Prostate gland (tissue), 2 donors: ENCODE measurements around the gene ACSM3.

ENCODE experiments used
- CTCF ChIP-seq, 4 experiments: fragments of 200-600 bp in 2 of 4; fragments of 450-650 bp in 2 of 4; sonication (generic) in 2 of 4; IDR thresholded peaks; 1 replicate in 3 of 4; 2 replicates in 1 of 4; pipeline ENCODE4 v1.5.1; 2016 to 2019; ENCODE audit warnings: antibody characterized with exemption in 4 of 4, mild to moderate bottlenecking in 2 of 4, moderate library complexity in 2 of 4
- POLR2A ChIP-seq: fragments of 450-650 bp; IDR thresholded peaks from one replicate; pipeline ENCODE4 v1.6.1; 2016; ENCODE audit warnings: antibody characterized with exemption, mild to moderate bottlenecking

GRCh38 chr16:20763461-20764232 lies at the start of gene ACSM3:
- TF ChIP-seq CTCF (IDR thresholded peaks at IDR 0.05) (no peak), POLR2A (no peak)
